AG04450 (cell line): ENCODE results near the gene TPH1. TPM values are rescaled to one million over a fixed set of nuclear protein-coding genes. Genes with fewer than 3 reads are reported as not detected.

ENCODE experiments used
- CTCF ChIA-PET: fragments of 300-600, 350-600 bp; formaldehyde crosslinking; extraction: SDS; loops from one replicate; lab custom pipeline; 2022; ENCODE audit warnings: antibody characterized with exemption, inconsistent platforms; lab: Charles Lee
- POLR2A ChIA-PET: fragments of 350-600 bp; formaldehyde crosslinking; extraction: SDS; loops from one replicate; lab custom pipeline; 2021; ENCODE audit warnings: antibody characterized with exemption, inconsistent platforms; lab: Yijun Ruan, JAX
- DNase-seq: peaks from one replicate; pipeline ENCODE4 v3.0.0-alpha.2; 2011; ENCODE audit warnings: low read depth, low spot score
- H3K27ac ChIP-seq: one replicate; pipeline ENCODE4 v1.5.1; 2012; ENCODE audit warnings: low read depth, low read length, control low read depth
- H3K27me3 ChIP-seq: one replicate; pipeline ENCODE4 v1.6.0; 2012; ENCODE audit warnings: low read length; ENCODE audit not compliant: control insufficient read depth, insufficient read depth
- H3K4me3 ChIP-seq: 2 replicates; pipeline ENCODE4 v1.5.1; 2011; ENCODE audit warnings: mild to moderate bottlenecking, low read depth, low read length, control low read depth
- H3K9me3 ChIP-seq: 2 replicates; pipeline ENCODE4 v1.5.1; 2012; ENCODE audit warnings: low read length; ENCODE audit not compliant: control insufficient read depth, insufficient read depth
- polyA plus RNA-seq: library from polyadenylated mRNA; depleted of rRNA; stranded (reverse); fragments of >200 nt; gene quantifications from 2 replicates; pipeline ENCODE4 v1.2.3, GENCODE V29; 2011
- TF ChIP-seq, protein P1 (sequence below): IDR thresholded peaks from 2 replicates; pipeline ENCODE4 v1.5.1; 2011; ENCODE audit warnings: low read depth, low read length, control low read depth, inconsistent platforms

TPH1 gene
- polyA plus RNA-seq, 1 experiment: 0.06 TPM

DNA sequence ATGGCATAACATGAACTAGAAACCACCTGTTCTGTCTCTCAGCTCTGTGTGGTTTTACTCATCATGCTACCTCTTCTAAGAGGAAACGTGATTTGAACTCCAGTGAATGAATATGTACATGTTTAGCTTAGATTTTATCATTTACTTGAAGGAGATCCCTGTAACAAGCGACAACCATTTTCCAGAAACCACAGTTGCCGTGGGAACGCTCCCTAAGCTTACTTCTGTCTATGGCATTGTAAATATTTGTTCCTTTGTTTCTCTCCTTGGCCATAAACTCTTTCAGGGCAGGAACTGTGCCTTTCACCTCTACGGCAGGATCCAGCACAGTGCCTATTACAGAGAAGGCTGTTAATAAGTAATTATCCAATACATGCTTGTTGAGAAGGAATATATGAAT is 17.1 kb upstream of the TPH1 start:
- DNase-seq: no peak
- Histone ChIP-seq H3K9me3 (no peaks in the 10 kb centered on the region), H3K4me3 (no peak overlapping the region), H3K27me3 (no peaks in the 10 kb centered on the region), H3K27ac (no peak overlapping the region)
- ChIA-PET CTCF (interaction anchor here (1.0 kb wide), 1 partner anchor 29 kb away, joined by 3 read pairs; no protein-coding TSS in a partner anchor), POLR2A (no interaction called here)
- TF ChIP-seq, protein P1, sequence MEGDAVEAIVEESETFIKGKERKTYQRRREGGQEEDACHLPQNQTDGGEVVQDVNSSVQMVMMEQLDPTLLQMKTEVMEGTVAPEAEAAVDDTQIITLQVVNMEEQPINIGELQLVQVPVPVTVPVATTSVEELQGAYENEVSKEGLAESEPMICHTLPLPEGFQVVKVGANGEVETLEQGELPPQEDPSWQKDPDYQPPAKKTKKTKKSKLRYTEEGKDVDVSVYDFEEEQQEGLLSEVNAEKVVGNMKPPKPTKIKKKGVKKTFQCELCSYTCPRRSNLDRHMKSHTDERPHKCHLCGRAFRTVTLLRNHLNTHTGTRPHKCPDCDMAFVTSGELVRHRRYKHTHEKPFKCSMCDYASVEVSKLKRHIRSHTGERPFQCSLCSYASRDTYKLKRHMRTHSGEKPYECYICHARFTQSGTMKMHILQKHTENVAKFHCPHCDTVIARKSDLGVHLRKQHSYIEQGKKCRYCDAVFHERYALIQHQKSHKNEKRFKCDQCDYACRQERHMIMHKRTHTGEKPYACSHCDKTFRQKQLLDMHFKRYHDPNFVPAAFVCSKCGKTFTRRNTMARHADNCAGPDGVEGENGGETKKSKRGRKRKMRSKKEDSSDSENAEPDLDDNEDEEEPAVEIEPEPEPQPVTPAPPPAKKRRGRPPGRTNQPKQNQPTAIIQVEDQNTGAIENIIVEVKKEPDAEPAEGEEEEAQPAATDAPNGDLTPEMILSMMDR: no peak

DNA sequence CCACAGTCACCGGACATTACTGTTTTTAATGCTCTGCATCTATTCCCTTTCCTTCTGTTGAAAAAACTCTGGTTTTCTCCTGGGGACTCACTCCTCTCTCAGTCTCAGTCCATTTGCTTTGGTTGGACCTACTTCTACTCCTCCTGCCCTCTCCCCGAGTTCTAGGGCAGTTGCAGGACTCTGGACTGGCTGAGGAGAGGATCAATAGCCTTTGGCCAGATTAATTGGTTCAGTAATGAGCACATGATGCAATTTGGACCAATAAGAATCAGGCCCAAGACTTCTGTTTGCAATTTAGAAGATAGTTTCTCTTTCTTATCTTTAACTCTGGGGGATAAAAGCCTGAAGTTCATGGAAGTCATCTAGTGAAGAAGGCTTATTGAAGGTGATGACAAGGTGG is 15.3 kb upstream of the TPH1 start:
- Histone ChIP-seq H3K4me3 (no peak overlapping the region), H3K27ac (no peak overlapping the region), H3K9me3 (no peaks in the 10 kb centered on the region), H3K27me3 (no peaks in the 10 kb centered on the region)
- CTCF ChIA-PET: no interaction called here
- DNase-seq: no peak
- POLR2A ChIA-PET: no interaction called here
- TF ChIP-seq, protein P1: no peak

DNA sequence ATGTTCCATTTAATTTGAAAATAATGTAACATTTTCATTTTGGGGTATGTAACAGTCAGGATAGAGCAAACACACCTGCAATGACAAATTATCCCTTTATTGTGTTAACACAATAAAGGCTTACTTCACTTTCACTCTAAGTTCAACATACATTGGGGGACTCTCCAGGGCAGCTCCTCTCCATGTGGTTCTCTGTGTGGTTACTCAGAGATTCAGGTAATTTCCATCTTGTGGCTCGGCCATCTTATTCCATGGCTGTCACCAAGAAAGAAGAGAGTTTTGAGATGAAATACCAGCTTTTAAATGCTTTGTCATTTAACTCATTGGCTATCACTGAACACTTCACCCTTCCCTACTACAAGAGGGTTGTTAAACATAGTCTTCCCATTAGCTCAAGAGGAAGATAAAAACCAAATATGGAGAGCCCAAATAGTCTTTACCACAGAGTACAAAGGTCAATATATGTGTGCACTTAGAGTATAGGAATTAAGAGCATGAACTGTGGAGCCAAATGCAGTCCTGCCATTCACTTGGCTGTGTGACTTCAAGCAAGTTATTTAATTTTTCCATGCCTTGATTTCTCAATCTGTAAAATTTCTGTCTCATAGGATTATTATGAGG is 10.6 kb upstream of the TPH1 start:
- Histone ChIP-seq H3K27ac (no peak overlapping the region), H3K9me3 (no peaks in the 10 kb centered on the region), H3K4me3 (no peak overlapping the region), H3K27me3 (no peaks in the 10 kb centered on the region)
- TF ChIP-seq, protein P1: no peak
- no peak for DNase-seq
- ChIA-PET POLR2A (no interaction called here), CTCF (no interaction called here)

DNA sequence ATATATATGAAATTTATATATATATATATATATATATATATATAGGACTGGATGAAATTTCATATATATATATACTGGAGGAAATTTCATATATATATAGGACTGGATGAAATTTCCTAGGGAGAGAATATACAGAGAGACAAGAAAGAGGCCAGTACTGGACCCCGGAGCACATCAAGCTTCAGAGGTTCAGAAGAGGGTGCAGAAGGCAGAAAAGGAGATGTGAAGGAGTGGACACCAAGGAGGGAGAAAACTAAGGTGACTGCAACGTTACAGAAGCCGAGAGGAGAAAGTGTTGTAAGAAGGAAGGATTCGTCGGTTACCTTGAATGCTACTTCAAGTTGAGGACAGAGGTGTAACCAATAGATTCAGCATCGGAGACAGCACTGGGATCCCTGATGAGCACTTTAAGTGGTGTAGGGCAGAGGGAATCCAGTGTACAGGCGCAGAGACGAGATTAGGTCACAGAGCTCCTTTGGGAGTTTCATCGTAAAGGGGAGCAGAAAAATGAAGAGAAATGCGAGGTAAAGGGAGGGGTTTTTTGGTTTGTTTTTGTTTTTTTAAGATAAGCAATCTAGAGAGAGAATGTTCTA is 8.5 kb upstream of the TPH1 start:
- POLR2A ChIA-PET: no interaction called here
- Histone ChIP-seq H3K27ac (no peak overlapping the region), H3K9me3 (no peaks in the 10 kb centered on the region), H3K4me3 (no peak overlapping the region), H3K27me3 (no peaks in the 10 kb centered on the region)
- no peak for DNase-seq
- TF ChIP-seq, protein P1: no peak
- CTCF ChIA-PET: no interaction called here

DNA sequence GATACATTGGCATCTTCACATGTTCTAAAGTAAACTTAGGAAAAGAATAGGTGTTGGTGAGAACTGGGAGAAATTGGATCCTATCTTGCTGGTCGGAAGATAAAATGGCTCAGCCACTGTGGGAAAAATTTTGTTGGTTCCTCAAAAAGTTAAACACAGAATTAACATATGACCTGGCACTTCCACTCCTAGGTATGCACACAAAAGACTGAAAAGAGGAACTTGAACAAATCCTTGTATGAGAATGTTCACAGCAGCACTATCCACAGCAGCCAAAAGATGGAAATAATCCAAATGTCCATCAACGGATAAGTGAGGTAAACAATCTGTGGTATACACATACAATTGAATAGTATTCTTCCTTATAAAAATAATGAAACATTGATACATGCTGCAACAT is 4.8 kb upstream of the TPH1 start:
- H3K27me3 ChIP-seq: peaks cover 12% of the 10 kb centered on the region
- DNase-seq: no peak
- TF ChIP-seq, protein P1: no peak
- CTCF ChIA-PET: no interaction called here
- POLR2A ChIA-PET: no interaction called here
- H3K27ac ChIP-seq: no peak overlapping the region
- H3K4me3 ChIP-seq: no peak overlapping the region
- no peaks in the 10 kb centered on the region; the same call in 1 of the 2 replicates for H3K9me3 ChIP-seq
